K562 (cell line): ENCODE measurements around the gene RTL10. TPM values are rescaled to one million over a fixed set of nuclear protein-coding genes. Genes with fewer than 3 reads are reported as not detected.
A peak's percentile ranks its signal among the peaks of the same experiment; 100 is the strongest.

Experiments used
- ATAC-seq: fragments of 200-7000 bp; cut with Tn5 transposase; 3 replicates; pipeline ENCODE4 v1.9.1; 2020; ENCODE audit warnings: moderate library complexity
- BruUV-seq: library from RNA; stranded (reverse); fragments of 400-500 nt; replicated peaks from 2 replicates; lab custom pipeline; 2021; lab: Mats Ljungman, UMichigan
- CTCF ChIA-PET: fragments of 300-600 bp; formaldehyde crosslinking; extraction: SDS; loops from one replicate; lab custom pipeline; 2021; ENCODE audit warnings: low intra/inter-chr PET ratio; lab: Yijun Ruan, JAX
- POLR2A ChIA-PET: fragments of 300-600, 350-650 bp; sonication (Branson Sonifier 250); formaldehyde crosslinking; extraction: SDS; loops from one replicate; lab custom pipeline; 2021; ENCODE audit warnings: antibody characterized with exemption, inconsistent platforms; lab: Yijun Ruan, JAX
- DNase-seq, 4 experiments: peaks; one replicate each; pipeline versions ENCODE4 v3.0.0 to v3.0.0-alpha.2; 2011 to 2018; ENCODE audit warnings: low spot score in 3 of 4, mixed read lengths in 3 of 4; ENCODE audit errors: extremely low read depth in 1 of 4
- FAIRE-seq: peaks from 2 replicates; lab custom pipeline; 2011; peaks lifted over from hg19 to GRCh38; lab: Jason Lieb, UNC
- H2AFZ ChIP-seq: 2 replicates; pipeline ENCODE4 v1.6.0; 2011; ENCODE audit warnings: low read depth, low read length, control low read depth, inconsistent platforms
- H3K27ac ChIP-seq: fragments of 200-600 bp; 3 replicates; pipeline ENCODE4 v1.8.0; 2011; ENCODE audit warnings: low read depth, mild to moderate bottlenecking, control low read depth, inconsistent platforms, low read length, moderate library complexity, mixed read lengths; ENCODE audit errors: extremely low read depth
- H3K27me3 ChIP-seq, 2 experiments: fragments of 300-600 bp in 1 of 2; 2 replicates in 1 of 2; 3 replicates in 1 of 2; pipeline versions ENCODE4 v1.6.0 to v1.8.0; 2011; ENCODE audit warnings: inconsistent platforms in 2 of 2, low read length in 2 of 2, mild to moderate bottlenecking in 1 of 2, mixed read lengths in 1 of 2, moderate library complexity in 1 of 2; ENCODE audit not compliant: control insufficient read depth in 2 of 2, insufficient read depth in 2 of 2
- H3K36me3 ChIP-seq: fragments of 300-600 bp; 3 replicates; pipeline ENCODE4 v1.8.0; 2011; ENCODE audit warnings: mild to moderate bottlenecking, low read length, inconsistent platforms; ENCODE audit not compliant: control insufficient read depth, insufficient read depth
- H3K4me1 ChIP-seq, 2 experiments: fragments of 200-600 bp in 1 of 2; replicated peaks in 1 of 2; 2 replicates in 1 of 2; 3 replicates in 1 of 2; pipeline versions ENCODE4 v1.5.1 to v1.8.0; 2011; ENCODE audit warnings: inconsistent platforms in 2 of 2, low read length in 2 of 2, mild to moderate bottlenecking in 1 of 2, mixed read lengths in 1 of 2, moderate library complexity in 1 of 2; ENCODE audit not compliant: control insufficient read depth in 2 of 2, insufficient read depth in 2 of 2
- H3K4me2 ChIP-seq: 2 replicates; pipeline ENCODE4 v1.6.1; 2011; ENCODE audit warnings: low read length, control low read depth, inconsistent platforms, mixed read lengths; ENCODE audit not compliant: insufficient read depth
- H3K4me3 ChIP-seq: fragments of 200-600 bp; sonication (generic), shearing (Covaris generic); 2 replicates; pipeline ENCODE4 v1.5.1; 2016; ENCODE audit warnings: control low read depth, inconsistent platforms
- H3K79me2 ChIP-seq: fragments of 200-600 bp; 3 replicates; pipeline ENCODE4 v1.8.0; 2011; ENCODE audit warnings: low read length, inconsistent platforms; ENCODE audit not compliant: control insufficient read depth, insufficient read depth
- H3K9ac ChIP-seq, 2 experiments: 2 replicates each; pipeline versions ENCODE4 v1.6.0 to v1.6.1; 2011; ENCODE audit warnings: low read depth in 2 of 2, low read length in 2 of 2, control low read depth in 1 of 2, inconsistent platforms in 1 of 2, mild to moderate bottlenecking in 1 of 2, mixed read lengths in 1 of 2; ENCODE audit not compliant: insufficient read depth in 1 of 2
- H3K9me1 ChIP-seq: one replicate; pipeline ENCODE4 v1.6.0; 2011; ENCODE audit warnings: inconsistent platforms, mild to moderate bottlenecking, low read length, moderate library complexity; ENCODE audit not compliant: control insufficient read depth, insufficient read depth
- H3K9me3 ChIP-seq: replicated peaks from 2 replicates; pipeline ENCODE4 v1.5.1; 2011; ENCODE audit warnings: low read depth, low read length, inconsistent platforms; ENCODE audit not compliant: control insufficient read depth, insufficient read depth
- H4K20me1 ChIP-seq: replicated peaks from 2 replicates; pipeline ENCODE4 v1.6.1; 2011; ENCODE audit warnings: low read length, inconsistent platforms, mixed read lengths; ENCODE audit not compliant: control insufficient read depth, insufficient read depth
- CCNT2 ChIP-seq: IDR thresholded peaks from 2 replicates; pipeline ENCODE4 v1.6.1; 2011; ENCODE audit warnings: borderline replicate concordance, low read depth, mild to moderate bottlenecking, moderate library complexity, mixed read lengths, low read length; ENCODE audit not compliant: insufficient read length; ENCODE audit errors: extremely low read depth
- CHD1 ChIP-seq: fragments of 200-600 bp; sonication (generic); IDR thresholded peaks from one replicate; pipeline ENCODE4 v1.6.1; 2012; ENCODE audit warnings: mild to moderate bottlenecking, moderate library complexity, low read length, inconsistent platforms
- FOS ChIP-seq: IDR thresholded peaks from 3 replicates; pipeline ENCODE4 v1.6.1; 2011; ENCODE audit not compliant: insufficient read length; ENCODE audit errors: extremely low read depth
- HMGN3 ChIP-seq: IDR thresholded peaks from 2 replicates; pipeline ENCODE4 v1.6.1; 2011; ENCODE audit warnings: borderline replicate concordance, low read depth, mild to moderate bottlenecking, mixed read lengths, low read length; ENCODE audit not compliant: insufficient read length; ENCODE audit errors: extremely low read depth
- ILF3 ChIP-seq: fragments of 450-650 bp; IDR thresholded peaks from 2 replicates; pipeline ENCODE4 v1.6.1; 2018; ENCODE audit warnings: antibody characterized with exemption, mild to moderate bottlenecking, moderate library complexity, borderline replicate concordance
- MAZ ChIP-seq, 2 experiments: fragments of 450-650 bp in 1 of 2; sonication (generic) in 1 of 2; formaldehyde crosslinking; IDR thresholded peaks in 1 of 2; conservative IDR thresholded peaks in 1 of 2; 2 replicates each; pipeline versions ENCODE4 v1.4.0 to v1.5.0; 2020; ENCODE audit warnings: mild to moderate bottlenecking in 1 of 2, missing genetic modification reagents in 1 of 2
- NR2C1 ChIP-seq, 2 experiments: fragments of 450-650 bp; IDR thresholded peaks; 2 replicates each; pipeline ENCODE4 v1.6.1; 2017; ENCODE audit warnings: mild to moderate bottlenecking in 2 of 2, antibody characterized with exemption in 1 of 2, inconsistent platforms in 1 of 2, missing compliant biosample characterization in 1 of 2, missing genetic modification characterization in 1 of 2
- OTX1 ChIP-seq: fragments of 450-650 bp; formaldehyde crosslinking; IDR thresholded peaks from 2 replicates; pipeline ENCODE4 v1.4.0; 2022; ENCODE audit warnings: mild to moderate bottlenecking
- PCBP1 ChIP-seq: fragments of 200-400 bp; formaldehyde crosslinking; IDR thresholded peaks from 2 replicates; pipeline ENCODE4 v1.6.1; 2018; ENCODE audit warnings: mild to moderate bottlenecking, low read depth, low read length; ENCODE audit not compliant: poor library complexity, severe bottlenecking
- PURB ChIP-seq: sonication (generic); formaldehyde crosslinking; IDR thresholded peaks from 2 replicates; pipeline ENCODE4 v1.9.0; 2021; ENCODE audit warnings: low read depth, mild to moderate bottlenecking, missing genetic modification reagents
- ZBTB26 ChIP-seq: fragments of 450-650 bp; formaldehyde crosslinking; IDR thresholded peaks from 2 replicates; pipeline ENCODE4 v1.4.0; 2022; ENCODE audit warnings: missing genetic modification characterization
- ZNF133 ChIP-seq: fragments of 250-450 bp; sonication (Bioruptor Pico); IDR thresholded peaks from 2 replicates; pipeline ENCODE4 v1.4.0; 2020; ENCODE audit warnings: mild to moderate bottlenecking
- ZNF217 ChIP-seq: sonication (generic); formaldehyde crosslinking; IDR thresholded peaks from 2 replicates; pipeline ENCODE4 v1.8.0; 2022; ENCODE audit warnings: mild to moderate bottlenecking, missing genetic modification reagents
- WGBS: fragments of 100-300 bp; shearing (Covaris generic); methylation state at CpG from one replicate; pipeline ENCODE4 v1.1.6; 2016; ENCODE audit warnings: low coverage, mixed read lengths; ENCODE audit not compliant: insufficient coverage; ENCODE audit errors: missing lambda C conversion rate; 5-methylcytosine and 5-hydroxymethylcytosine counted together
- in situ Hi-C: fragments of 300-500 bp; cut with MboI; formaldehyde crosslinking; loops from 4 replicates; pipeline ENCODE4 v1.15.0; 2018; ENCODE audit warnings: inconsistent platforms, mixed read lengths
- intact Hi-C: fragments of 100-400 bp; cut with micrococcal nuclease; formaldehyde crosslinking; loops from 2 replicates; pipeline ENCODE4 v1.14.2; 2022
- polyA plus RNA-seq, 8 experiments: library from polyadenylated mRNA; depleted of rRNA in 4 of 8; stranded (reverse) in 5 of 8; unstranded in 3 of 8; fragments of >200 nt; fragmentation: Nextera tagmentation in 2 of 8; fragmentation: Illumina TruSeq in 1 of 8; extraction: Ambion mirVana in 2 of 8; extraction: Trizol in 1 of 8; gene quantifications; 2 replicates each; pipeline versions ENCODE4 v1.2.1 to v1.2.3, GENCODE V29; 2011 to 2014; ENCODE audit warnings: inconsistent platforms in 1 of 8, missing spikeins in 1 of 8
- total RNA-seq, 7 experiments: library from RNA; depleted of rRNA in 6 of 7; stranded (reverse); fragments of >200 nt in 6 of 7; fragmentation: Illumina TruSeq in 2 of 7; extraction: Trizol in 2 of 7; gene quantifications; 2 replicates each; pipeline versions ENCODE4 v1.2.1 to v1.2.3, GENCODE V29; 2011 to 2021; ENCODE audit warnings: low replicate concordance in 1 of 7

RTL10 gene
- total and polyA plus RNA-seq, 9 of the 15 experiments (the other 6 are each of a cell fraction or from before 2014, with no cell fraction given): 19.8 to 75.5 (median 32.5) TPM

- TF ChIP-seq CCNT2: no peak
- TF ChIP-seq HMGN3: peak; percentile 11
- no peak for TF ChIP-seq ZBTB26 (CRISPR knock-in tag)
- no peak for TF ChIP-seq PURB (CRISPR knock-in tag)
- no peak for TF ChIP-seq ILF3
- TF ChIP-seq NR2C1 (IDR thresholded peaks at IDR 0.05): no peak
- TF ChIP-seq NR2C1 (tag; IDR thresholded peaks at IDR 0.05): no peak
- TF ChIP-seq, all 486 proteins: peak for 13
These were observed 23.1 kb upstream of the RTL10 start (continued) for GRCh38 chr22:19877626-19878339.

- peaks cover 0 to 9% of the 10 kb centered on the region in 2 experiments; a peak in 1 of 5 replicates for H3K27me3 ChIP-seq
- no peak for ATAC-seq
- intact Hi-C loops: no loop called here
- no peaks in the 10 kb centered on the region for H3K9me1 ChIP-seq
- 63% methylated on average over 18 of the region's 18 CpGs for WGBS
- H3K36me3 ChIP-seq: no peaks in the 10 kb centered on the region
- H3K27ac ChIP-seq: no peak overlapping the region
- no peak overlapping the region for H2AFZ ChIP-seq
- in situ Hi-C loops: no loop called here
- H3K79me2 ChIP-seq: no peaks in the 10 kb centered on the region
- FAIRE-seq: peak; percentile 26
- no peak overlapping the region for H3K4me3 ChIP-seq
- BruUV-seq: no TSS peak
- H3K9ac ChIP-seq: peak overlapping the region in 1 of 2 experiments; percentile 70; a peak in 2 of 4 replicates
- H3K4me1 ChIP-seq: peaks cover 12 to 91% of the 10 kb centered on the region in 2 experiments
- DNase-seq: no peak
- CTCF ChIA-PET: no interaction called here
- H3K9me3 ChIP-seq: no peaks in the 10 kb centered on the region
- POLR2A ChIA-PET: interaction anchor here (0.9 to 4.4 kb wide), 6 partner anchors 10 to 33 kb away, joined by 3 to 26 read pairs (median 4); no protein-coding TSS in a partner anchor
- no peak overlapping the region for H3K4me2 ChIP-seq
- peaks cover 31% of the 10 kb centered on the region for H4K20me1 ChIP-seq
- TF ChIP-seq MAZ (CRISPR knock-in tag; conservative IDR thresholded peaks at IDR 0.05 in 1 of 2, IDR thresholded peaks at IDR 0.05 in 1 of 2): 0 out of 4 replicates have a peak, but pooled peaks of 1 of the 2 experiments have one; percentile 17
- TF ChIP-seq OTX1 (CRISPR knock-in tag): 0 out of 2 replicates have a peak, but pooled peaks have one; percentile 13
- TF ChIP-seq ZNF133: 0 out of 2 replicates have a peak, but pooled peaks have one; percentile 44
- TF ChIP-seq CHD1: peak; percentile 23
- no peak for TF ChIP-seq FOS
- peak; percentile 9 for TF ChIP-seq PCBP1
- no peak for TF ChIP-seq ZNF217 (CRISPR knock-in tag)
These were observed 22.4 kb upstream of the RTL10 start for GRCh38 chr22:19876941-19877625.
